Measurements from ENCODE around the gene RNF111. TPM values are rescaled to one million over a fixed set of nuclear protein-coding genes. Genes with fewer than 3 reads are reported as not detected.

RNF111 gene
- total RNA-seq, 2 donors from 2014 or later, result 24.9 to 30.4 TPM

DNA sequence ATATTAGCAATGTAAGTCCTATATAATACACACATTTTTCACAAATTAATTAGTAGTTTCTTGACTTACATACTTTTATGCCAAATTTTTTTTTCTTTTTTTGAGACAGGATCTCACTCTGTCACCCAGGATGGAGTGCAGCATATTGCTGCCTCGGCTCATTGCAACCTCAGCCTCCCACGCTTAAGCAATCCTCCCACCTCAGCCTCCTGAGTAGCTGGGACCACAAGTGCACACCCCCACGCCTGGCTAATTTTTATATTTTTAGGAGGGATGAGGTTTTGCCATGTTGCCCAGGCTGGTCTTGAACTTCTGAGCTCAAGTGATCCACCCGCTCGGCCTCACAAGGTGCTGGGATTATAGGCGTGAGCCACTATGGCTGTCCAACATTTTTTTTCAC, 54.6 kb downstream of the RNF111 start:
- intact Hi-C loops (cut with DNase I), result no loop called here
- DNase-seq (ENCODE audit: low spot score), result no peak

DNA sequence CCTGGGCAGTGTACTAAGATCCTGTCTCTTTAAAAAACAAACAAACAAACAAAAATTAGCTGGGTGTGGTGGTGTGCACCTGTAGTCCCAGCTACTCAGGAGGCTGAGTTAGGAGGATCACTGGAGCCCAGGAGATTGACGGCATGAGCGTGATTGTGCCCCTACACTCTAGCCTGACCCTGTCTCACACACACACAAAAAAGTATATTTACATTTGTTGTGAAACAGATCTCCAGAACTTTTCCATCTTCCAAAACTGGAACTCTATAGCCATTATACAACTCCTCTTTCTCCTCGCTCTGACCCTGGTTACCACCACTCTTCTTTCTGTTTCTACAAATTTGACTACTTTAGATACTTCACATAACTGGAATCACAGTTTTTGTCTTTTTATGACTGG, 61.4 kb downstream of the RNF111 start:
- DNase-seq (ENCODE audit: low spot score), result no peak
- intact Hi-C loops (cut with DNase I), result no loop called here

DNA sequence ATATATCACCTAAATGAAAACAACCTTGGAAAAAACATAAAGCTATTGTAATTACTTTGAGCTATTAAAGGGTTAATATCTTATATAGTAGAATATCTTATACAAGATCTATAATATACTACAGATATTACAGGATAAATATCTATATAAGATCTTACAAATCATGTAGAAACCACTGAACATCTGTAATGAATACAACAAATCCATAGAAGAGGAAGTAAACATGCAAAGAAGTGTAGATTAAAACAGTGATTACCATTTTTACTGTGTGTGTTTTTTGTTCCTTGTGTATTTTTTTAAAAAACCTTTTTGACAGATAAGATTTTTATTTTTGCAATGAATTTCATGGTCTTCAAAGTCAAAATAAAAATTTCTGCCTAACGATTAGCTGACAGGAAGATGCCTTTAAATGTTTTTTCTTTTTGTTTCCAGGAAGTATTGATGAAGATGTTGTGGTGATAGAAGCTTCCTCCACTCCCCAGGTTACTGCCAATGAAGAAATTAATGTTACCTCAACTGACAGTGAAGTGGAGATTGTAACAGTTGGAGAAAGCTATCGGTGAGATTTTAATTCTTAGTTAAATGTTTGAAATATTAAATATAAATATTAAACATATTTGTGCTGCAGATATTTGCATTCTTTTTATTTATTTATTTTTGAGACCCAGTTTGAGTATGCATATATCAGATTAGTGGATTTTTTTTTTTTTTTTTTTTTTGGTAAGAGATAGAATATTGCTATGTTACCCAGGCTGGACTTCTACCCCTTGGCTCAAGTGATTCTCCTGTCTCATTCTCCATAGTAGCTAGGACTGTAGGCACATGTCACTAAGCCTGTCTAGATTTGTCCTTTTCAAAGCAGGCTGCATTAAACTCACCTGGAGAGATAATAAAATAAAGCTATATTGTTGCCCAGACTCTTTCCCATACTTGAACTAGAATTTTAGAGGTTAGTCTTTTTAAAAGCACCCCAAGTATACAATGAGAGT, 64.7 kb downstream of the RNF111 start:
- intact Hi-C loops (cut with DNase I), result no loop called here
- DNase-seq (ENCODE audit: low spot score), result no peak

DNA sequence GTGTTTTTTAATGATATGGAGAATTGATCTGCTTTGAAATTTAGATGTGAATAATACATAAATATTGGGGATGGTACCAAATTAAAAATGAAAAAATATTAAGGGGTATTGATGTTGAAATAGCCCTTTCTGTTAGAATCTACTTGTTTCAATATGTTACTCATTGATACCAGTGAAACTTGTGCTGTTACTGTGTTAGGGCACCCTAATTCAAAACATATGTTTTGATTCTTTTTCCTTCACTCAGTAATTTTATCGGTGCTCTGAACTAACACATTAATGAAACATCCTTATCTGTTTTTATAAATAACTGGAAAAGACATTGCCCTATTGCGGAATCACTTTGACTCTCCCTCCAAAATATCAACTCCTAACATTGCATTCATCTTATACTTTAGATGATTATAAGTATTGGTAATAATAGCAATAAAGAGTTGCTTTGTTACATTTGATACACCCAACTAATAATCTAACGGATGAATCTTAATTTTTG, 65.5 kb downstream of the RNF111 start:
- intact Hi-C loops (cut with DNase I), result no loop called here
- DNase-seq (ENCODE audit: low spot score), result no peak

DNA sequence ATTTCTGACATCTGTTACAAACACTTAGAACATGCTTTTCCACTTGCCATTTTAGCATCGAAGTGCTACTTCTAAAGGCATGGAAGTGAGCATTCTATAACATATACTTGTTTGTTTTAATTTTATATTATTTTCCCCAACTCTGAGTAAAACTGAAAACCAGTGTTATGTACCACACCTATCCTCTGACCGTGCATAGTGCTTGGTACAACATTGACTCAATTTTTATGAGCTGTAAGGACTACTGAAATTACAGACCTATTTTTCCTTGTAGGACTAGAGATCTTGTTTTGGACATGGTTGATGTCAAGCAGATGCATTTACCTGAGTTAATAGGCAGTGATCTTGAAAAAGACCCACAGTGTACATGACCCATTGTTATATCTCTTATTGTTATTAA, 66.0 kb downstream of the RNF111 start:
- no peak for DNase-seq (ENCODE audit: low spot score)
- intact Hi-C loops (cut with DNase I), result no loop called here

DNA sequence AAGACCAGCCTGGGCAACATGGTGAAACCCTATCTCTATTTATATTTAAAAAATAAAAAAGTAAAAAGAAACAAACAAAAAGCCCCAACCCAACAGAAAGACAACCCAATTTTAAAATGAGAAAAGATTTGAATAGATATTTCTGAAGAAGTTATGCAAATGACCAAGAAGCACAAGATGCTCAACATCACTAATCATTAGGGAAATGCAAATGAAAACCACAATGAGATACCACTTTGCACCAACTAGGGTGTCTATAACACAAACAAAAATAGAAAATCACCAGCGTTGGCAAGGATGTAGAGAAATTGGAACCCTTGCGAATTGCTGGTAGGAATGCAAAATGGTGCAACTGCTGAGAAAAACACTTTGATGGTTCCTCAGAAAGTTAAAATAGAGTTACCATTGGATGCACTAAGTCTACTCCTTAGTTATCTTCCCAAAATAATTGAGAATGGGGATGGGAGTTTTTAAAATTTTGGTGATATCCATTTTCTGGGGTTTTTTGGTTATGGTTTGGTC, 71.7 kb downstream of the RNF111 start:
- DNase-seq (ENCODE audit: low spot score), result no peak
- intact Hi-C loops (cut with DNase I), result no loop called here

DNA sequence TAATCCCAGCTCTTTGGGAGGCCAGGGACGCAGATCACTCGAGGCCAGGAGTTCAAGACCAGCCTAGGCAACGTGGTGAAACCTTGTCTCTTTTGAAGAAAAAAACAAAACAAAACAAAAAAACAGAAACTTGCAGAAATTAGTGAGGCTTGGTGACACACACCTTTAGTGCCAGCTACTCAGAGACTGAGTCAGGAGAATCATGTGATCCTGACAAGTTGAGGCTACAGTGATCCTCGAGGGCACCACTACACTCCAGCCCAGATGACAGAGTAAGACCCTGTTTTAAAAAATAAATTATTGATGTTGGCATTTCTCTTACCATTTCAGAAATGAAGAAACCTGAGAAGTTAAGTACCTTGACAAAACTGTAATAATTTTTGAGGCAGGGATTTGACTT, 72.9 kb downstream of the RNF111 start:
- intact Hi-C loops (cut with DNase I), result no loop called here
- DNase-seq (ENCODE audit: low spot score), result no peak

DNA sequence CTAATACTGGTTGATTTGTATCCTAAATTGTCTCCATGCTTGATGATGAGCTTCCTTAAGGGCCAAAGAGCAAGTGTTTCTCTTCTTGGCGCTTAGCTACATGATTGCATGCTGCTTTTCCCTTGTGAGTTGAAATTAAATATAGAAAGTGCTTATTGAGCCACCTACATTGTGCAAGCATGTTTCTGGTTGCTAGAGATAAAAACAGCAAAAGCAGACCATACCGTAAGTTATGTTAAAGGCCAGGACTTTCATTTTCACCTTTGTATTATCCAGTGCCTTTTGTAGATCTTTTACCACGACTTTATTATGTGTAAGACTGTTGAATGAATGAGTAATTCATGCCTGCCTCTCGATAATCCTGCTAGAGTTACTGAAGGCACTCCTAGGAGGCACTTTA, 75.6 kb downstream of the RNF111 start:
- intact Hi-C loops (cut with DNase I), result no loop called here
- DNase-seq (ENCODE audit: low spot score), result no peak

DNA sequence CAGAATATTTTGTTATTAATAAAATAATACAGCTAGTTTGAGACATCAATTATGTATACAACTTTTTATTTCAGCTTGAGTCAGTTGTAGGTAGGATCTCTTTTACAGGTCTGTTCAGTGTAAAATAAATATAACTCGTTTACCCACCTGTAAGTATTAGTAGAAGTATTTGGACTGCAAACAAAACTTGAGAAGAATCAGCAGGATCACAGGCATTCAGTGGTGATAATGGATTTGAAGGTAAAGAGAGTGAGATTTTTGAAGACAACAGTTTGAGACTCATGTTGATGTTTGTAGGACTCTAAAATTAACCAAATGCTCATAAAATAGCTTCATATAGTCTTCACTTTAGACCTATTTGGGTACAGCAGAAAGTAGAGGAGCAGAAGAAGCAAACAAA, 82.0 kb downstream of the RNF111 start:
- no peak for DNase-seq (ENCODE audit: low spot score)
- intact Hi-C loops (cut with DNase I), result no loop called here

DNA sequence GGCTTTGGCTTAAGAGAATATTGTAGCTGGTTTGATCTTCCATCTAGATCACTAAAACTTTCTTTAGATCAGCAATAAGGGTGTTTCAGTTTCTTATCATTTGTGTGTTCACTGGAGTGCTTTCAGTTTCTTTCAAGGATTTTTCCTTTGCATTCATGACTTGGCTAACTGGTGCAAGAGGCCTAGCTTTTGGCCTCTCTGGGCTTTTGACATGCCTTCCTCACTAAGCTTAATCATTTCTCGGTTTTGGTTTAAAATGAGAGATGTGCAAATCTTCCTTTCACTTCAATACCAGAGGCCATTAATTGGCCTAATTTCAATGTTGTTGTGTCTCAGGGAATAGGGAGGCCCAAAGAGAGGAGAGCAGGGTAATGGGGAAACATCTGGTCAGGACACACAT, 87.1 kb downstream of the RNF111 start:
- no peak for DNase-seq (ENCODE audit: low spot score)
- intact Hi-C loops (cut with DNase I), result no loop called here

DNA sequence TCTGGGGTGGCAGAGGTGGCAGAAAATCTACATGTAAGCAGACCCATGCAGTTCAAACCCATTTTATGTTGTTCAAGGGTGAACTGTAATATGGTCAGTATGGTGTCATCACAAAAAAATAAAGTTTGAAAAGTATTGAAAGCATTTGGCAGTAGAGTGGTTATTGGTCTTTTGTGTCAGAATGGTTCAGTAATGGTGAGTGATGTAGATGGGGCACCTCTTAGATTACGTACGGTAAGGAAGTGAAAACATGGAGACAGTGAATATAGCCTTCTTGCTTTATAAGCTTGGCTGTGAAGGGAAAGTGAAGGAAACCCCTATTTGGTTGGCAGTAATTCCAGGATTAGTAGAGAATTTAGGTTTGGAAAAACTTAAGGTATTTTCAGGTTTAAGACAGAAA, 100.3 kb downstream of the RNF111 start:
- DNase-seq (ENCODE audit: low spot score), result no peak
- intact Hi-C loops (cut with DNase I), result no loop called here

DNA sequence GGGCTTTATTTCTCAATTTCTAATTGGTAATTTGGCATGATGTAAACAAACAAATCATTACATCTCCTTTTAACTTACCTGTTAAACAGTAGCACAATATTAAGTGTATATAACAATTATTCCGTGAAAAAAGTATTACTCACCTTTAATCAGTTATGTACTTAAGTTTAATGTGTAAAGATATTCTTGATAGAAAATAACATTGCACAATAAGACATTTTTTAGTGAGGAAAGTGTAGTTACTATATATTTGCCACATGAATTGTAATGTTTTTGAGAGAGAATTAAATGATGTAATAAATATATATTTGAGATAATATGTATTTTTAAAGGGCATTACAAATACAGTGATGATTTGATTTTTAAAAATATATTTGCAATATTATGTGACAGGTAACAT, 106.6 kb downstream of the RNF111 start:
- DNase-seq (ENCODE audit: low spot score), result no peak
- intact Hi-C loops (cut with DNase I), result loop anchor here in 1 of 2 donors (10.0 kb wide), 1 partner anchor 61 kb away; no protein-coding TSS in a partner anchor

DNA sequence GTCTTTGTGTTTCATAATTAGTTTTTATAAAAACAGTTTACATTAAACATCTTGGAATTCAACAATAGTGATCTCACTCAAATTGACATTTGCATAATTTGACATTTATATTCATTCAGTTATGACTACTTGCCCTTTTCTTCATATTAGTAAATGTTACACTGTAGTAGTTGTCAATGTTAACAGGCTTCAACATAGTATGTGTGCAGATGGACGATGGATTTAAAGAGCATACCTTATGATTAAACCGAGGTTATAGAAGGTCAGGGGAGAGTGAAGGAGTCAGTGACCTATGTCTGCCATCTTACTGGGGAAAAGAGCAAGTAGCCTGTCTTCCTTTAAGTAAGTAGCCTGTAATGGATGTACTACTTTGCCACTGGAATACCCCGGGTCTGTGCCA, 109.0 kb downstream of the RNF111 start:
- no peak for DNase-seq (ENCODE audit: low spot score)
- intact Hi-C loops (cut with DNase I), result loop anchor here in 1 of 2 donors (10.0 kb wide), 1 partner anchor 58 kb away; no protein-coding TSS in a partner anchor

DNA sequence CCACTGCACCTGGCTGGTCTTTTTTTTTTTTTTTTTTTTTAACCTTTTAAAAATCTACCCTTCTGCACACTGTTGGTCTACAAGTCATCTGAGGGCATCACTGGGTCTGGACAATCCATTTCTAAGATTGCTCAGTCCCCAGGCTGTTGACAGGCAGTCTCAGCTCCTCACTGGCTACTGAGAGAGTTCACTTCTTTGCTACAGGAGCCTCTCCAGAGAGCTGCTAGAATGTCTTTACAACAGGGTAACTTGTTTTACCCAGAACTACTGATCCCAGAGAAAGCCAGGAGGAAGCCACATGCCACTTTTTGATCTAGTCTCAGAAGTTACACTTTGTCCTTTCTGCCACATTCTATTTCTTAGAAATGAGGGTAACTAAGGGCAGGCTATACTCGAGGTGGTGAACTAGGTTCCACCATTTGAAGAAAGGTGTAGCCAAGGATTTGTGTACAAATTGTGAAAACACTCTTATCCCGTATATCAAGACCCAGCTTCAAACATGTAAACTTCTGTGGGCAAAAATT, 111.8 kb downstream of the RNF111 start:
- no peak for DNase-seq (ENCODE audit: low spot score)
- intact Hi-C loops (cut with DNase I), result loop anchor here in 1 of 2 donors (10.0 kb wide), 1 partner anchor 56 kb away; no protein-coding TSS in a partner anchor

DNA sequence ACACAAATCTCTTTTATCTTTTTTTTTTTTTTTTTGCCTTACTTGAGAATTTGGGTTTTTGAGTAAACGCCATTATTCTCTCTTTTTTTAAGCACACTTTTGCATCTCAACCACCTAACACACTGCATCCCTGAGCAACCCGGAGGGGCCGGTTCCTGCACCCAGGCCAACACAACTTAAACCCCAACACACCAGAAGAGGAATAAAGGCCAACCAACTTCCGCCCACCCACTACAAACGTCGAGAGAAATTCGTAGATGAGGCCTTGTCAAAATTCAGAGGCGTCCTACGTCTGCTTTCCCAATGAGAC, 117.1 kb downstream of the RNF111 start:
- DNase-seq (ENCODE audit: low spot score), result no peak

DNA sequence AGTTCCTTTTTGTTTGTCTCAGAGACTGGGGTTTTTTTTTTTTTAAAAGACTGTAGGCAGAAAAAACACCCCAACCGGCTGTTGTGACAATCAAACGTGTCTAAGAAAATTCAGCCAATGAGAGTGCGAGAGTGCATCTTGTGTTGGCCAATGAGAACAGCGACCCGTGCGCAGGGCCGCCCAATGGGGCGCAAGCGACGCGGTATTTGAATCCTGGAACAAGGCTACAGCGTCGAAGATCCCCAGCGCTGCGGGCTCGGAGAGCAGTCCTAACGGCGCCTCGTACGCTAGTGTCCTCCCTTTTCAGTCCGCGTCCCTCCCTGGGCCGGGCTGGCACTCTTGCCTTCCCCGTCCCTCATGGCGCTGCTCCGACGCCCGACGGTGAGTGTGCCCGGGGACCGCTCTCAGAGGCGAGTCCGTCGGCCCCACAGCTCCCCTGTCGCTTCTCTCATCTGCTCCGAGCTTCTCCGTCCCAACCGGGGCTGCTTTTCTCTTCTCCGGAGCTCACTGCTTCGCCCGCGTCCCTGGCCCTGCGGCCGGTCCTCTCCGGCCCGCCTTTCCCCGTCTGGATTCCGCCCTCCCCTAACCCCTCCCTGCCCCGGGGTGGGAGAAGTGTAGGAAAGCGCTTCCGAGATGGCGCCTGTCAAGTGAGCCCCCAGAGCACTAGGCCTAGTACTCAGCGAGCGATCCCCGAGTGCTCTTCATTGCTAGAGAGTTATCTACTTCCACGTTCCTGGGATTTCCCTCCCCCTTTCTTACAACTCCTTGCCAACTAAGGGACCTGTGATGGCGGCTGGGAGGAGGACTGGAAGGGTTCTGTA, 117.7 kb downstream of the RNF111 start, which contains the start of gene CCNB2:
TSS of gene CCNB2 (plus strand) at position 235 of the 821 bp plus-strand sequence. CDS start at position 358, 123 bp downstream.
- intact Hi-C loops (cut with DNase I), result loop anchor here in 1 of 2 donors (10.0 kb wide), 1 partner anchor 620 kb away; no protein-coding TSS in a partner anchor
- peak; percentile 96 for DNase-seq (ENCODE audit: low spot score)

More for the DNA sequence above, 117.1 kb downstream of the RNF111 start:
- intact Hi-C loops (cut with DNase I), result loop anchor here in 1 of 2 donors (10.0 kb wide), 1 partner anchor 620 kb away; no protein-coding TSS in a partner anchor

DNA sequence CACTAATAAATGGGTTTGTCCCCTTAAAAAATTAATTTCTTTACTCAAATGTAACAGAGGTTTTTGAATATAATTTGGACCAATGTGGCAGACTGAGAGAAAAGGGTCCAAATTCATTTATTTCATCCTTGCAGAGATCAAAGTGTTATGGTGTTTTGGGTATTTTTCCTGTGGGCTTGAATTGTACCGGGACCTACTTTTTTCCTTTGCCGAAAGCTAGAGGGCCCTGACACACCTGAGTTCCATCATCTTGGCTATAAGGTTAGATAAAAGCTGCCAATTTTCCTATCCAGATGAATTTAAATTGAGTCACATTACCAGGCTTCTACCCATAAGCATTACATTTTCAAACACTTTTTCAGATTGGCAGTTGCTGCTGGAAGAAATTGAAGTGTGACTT, 118.4 kb downstream of the RNF111 start:
- intact Hi-C loops (cut with DNase I), result loop anchor here in 1 of 2 donors (10.0 kb wide), 1 partner anchor 621 kb away; no protein-coding TSS in a partner anchor
- DNase-seq (ENCODE audit: low spot score), result no peak

DNA sequence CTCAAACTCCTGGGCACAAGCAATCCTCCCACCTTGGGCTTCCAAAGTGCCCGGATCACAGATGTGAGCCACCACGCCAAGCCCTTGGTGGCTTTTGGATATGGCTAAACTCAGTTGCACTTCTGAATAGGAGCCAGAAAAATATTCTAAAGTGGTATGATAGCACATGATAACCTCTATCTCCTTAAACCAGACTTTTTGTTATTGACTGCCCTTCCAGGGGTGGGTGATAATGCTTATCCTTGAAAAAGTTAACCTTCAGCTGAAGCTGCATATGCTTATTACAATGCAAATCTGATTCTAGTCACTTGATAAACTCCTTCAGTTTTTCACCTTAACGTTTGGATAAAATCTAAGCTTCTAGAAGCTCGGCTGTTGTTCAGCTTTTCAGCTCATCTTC, 123.8 kb downstream of the RNF111 start:
- intact Hi-C loops (cut with DNase I), result no loop called here
- DNase-seq (ENCODE audit: low spot score), result no peak

DNA sequence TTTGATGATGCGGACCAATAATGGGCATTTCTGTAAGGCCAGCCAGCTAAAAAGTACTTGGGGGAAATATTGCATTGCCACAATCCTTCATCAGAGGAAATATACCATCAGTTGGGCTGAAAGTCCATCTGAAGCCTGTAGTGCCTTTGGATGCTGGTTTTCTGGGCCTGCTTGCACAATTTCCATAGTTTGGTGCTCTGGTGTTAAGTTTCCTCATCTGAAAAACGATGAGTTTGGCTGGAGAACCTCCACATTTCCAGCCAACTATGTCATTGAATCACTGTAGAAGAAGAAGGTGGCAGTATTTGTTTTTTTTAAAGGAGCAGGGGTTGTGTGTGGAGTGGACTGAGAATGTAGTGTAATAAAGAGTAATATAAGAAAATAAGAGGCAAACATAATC, 127.6 kb downstream of the RNF111 start:
- no peak for DNase-seq (ENCODE audit: low spot score)
- intact Hi-C loops (cut with DNase I), result no loop called here

Measured in posterior vena cava (tissue), 2 donors.